CD14-positive monocyte (primary cell): ENCODE measurements around the gene NPPB. TPM values are rescaled to one million over a fixed set of nuclear protein-coding genes. Genes with fewer than 3 reads are reported as not detected.
A peak's percentile ranks its signal among the peaks of the same experiment; 100 is the strongest.

ENCODE experiments used
- DNase-seq, 3 donors: peaks; one replicate each; pipeline ENCODE4 v3.0.0-alpha.2; 2011 to 2022
- H2AFZ ChIP-seq: 2 replicates; pipeline ENCODE4 v1.6.0; 2012; ENCODE audit warnings: mild to moderate bottlenecking, low read depth, low read length, inconsistent platforms; ENCODE audit not compliant: insufficient read depth, poor library complexity, severe bottlenecking
- H3K27ac ChIP-seq, 2 donors: 1 replicate in 1 of 2; 2 replicates in 1 of 2; pipeline ENCODE4 v1.5.1; 2012 to 2013; ENCODE audit warnings: low read length in 2 of 2, control low read depth in 1 of 2, inconsistent platforms in 1 of 2, low read depth in 1 of 2, mild to moderate bottlenecking in 1 of 2
- H3K27me3 ChIP-seq, 2 donors: one replicate each; pipeline versions ENCODE4 v1.6.0 to v1.6.1; 2011 to 2013; ENCODE audit warnings: low read length in 2 of 2; ENCODE audit not compliant: control insufficient read depth in 2 of 2, insufficient read depth in 2 of 2
- H3K36me3 ChIP-seq, 2 donors: replicated peaks in 1 of 2; 1 replicate in 1 of 2; 2 replicates in 1 of 2; pipeline versions ENCODE4 v1.5.1 to v1.6.1; 2012 to 2013; ENCODE audit warnings: low read length in 2 of 2, control low read depth in 1 of 2, inconsistent platforms in 1 of 2, mild to moderate bottlenecking in 1 of 2; ENCODE audit not compliant: insufficient read depth in 2 of 2, control insufficient read depth in 1 of 2
- H3K4me1 ChIP-seq, 2 donors: 1 replicate in 1 of 2; 2 replicates in 1 of 2; pipeline versions ENCODE4 v1.5.1 to v1.6.1; 2012 to 2013; ENCODE audit warnings: low read length in 2 of 2, control low read depth in 1 of 2, inconsistent platforms in 1 of 2, mild to moderate bottlenecking in 1 of 2, moderate library complexity in 1 of 2; ENCODE audit not compliant: insufficient read depth in 2 of 2, control insufficient read depth in 1 of 2
- H3K4me2 ChIP-seq: replicated peaks from 2 replicates; pipeline ENCODE3; 2012; ENCODE audit warnings: low read length, moderate library complexity, mild to moderate bottlenecking; ENCODE audit not compliant: poor library complexity, severe bottlenecking; ENCODE audit errors: extremely low read depth
- H3K4me3 ChIP-seq, 3 experiments: fragments of 200-600 bp in 1 of 3; sonication (generic) in 1 of 3; replicated peaks in 1 of 3; 1 replicate in 2 of 3; 2 replicates in 1 of 3; pipeline ENCODE4 v1.5.1; 2011 to 2013; ENCODE audit warnings: low read length in 3 of 3, mild to moderate bottlenecking in 3 of 3, control low read depth in 2 of 3, low read depth in 2 of 3, inconsistent platforms in 1 of 3, moderate library complexity in 1 of 3
- H3K79me2 ChIP-seq: 2 replicates; pipeline ENCODE4 v1.6.0; 2012; ENCODE audit warnings: mild to moderate bottlenecking, control low read depth, inconsistent platforms, low read length, moderate library complexity; ENCODE audit not compliant: insufficient read depth
- H3K9ac ChIP-seq: 2 replicates; pipeline ENCODE4 v1.6.0; 2017; ENCODE audit warnings: low read length, mild to moderate bottlenecking; ENCODE audit not compliant: insufficient read depth, poor library complexity, severe bottlenecking
- H3K9me3 ChIP-seq, 2 donors: replicated peaks in 1 of 2; 1 replicate in 1 of 2; 2 replicates in 1 of 2; pipeline versions ENCODE4 v1.5.1 to v1.6.1; 2012 to 2013; ENCODE audit warnings: low read length in 2 of 2, control low read depth in 1 of 2; ENCODE audit not compliant: control insufficient read depth in 1 of 2, insufficient read depth in 1 of 2
- H4K20me1 ChIP-seq: 2 replicates; pipeline ENCODE4 v1.6.0; 2012; ENCODE audit warnings: mild to moderate bottlenecking, low read length, control low read depth, moderate library complexity; ENCODE audit not compliant: insufficient read depth
- H3K27ac Mint-ChIP-seq, 7 donors: one replicate each; pipeline ENCODE4 v1.8.0; 2020; ENCODE audit warnings: mild to moderate bottlenecking in 7 of 7, mixed read lengths in 7 of 7, moderate library complexity in 6 of 7, inconsistent platforms in 2 of 7
- H3K27me3 Mint-ChIP-seq, 3 donors: one replicate each; pipeline ENCODE4 v1.8.0; 2021 to 2022; ENCODE audit warnings: low read depth in 3 of 3, mild to moderate bottlenecking in 3 of 3, mixed read lengths in 3 of 3, moderate library complexity in 3 of 3, inconsistent platforms in 1 of 3
- H3K36me3 Mint-ChIP-seq, 2 donors: one replicate each; pipeline ENCODE4 v1.8.0; 2020; ENCODE audit warnings: mixed read lengths in 2 of 2, inconsistent platforms in 1 of 2, mild to moderate bottlenecking in 1 of 2
- H3K4me1 Mint-ChIP-seq: one replicate; pipeline ENCODE4 v1.8.0; 2020; ENCODE audit warnings: mild to moderate bottlenecking, mixed read lengths
- H3K4me3 Mint-ChIP-seq, 2 donors: one replicate each; pipeline ENCODE4 v1.8.0; 2020; ENCODE audit warnings: mild to moderate bottlenecking in 2 of 2, mixed read lengths in 2 of 2, moderate library complexity in 1 of 2
- H3K9me3 Mint-ChIP-seq, 7 donors: one replicate each; pipeline ENCODE4 v1.8.0; 2020 to 2022; ENCODE audit warnings: mixed read lengths in 7 of 7, mild to moderate bottlenecking in 6 of 7, moderate library complexity in 6 of 7, inconsistent platforms in 2 of 7
- WGBS: methylation state at CpG from one replicate; pipeline ENCODE4 v1.1.5; 2013; ENCODE audit warnings: missing lambda C conversion rate; ENCODE audit not compliant: insufficient coverage; 5-methylcytosine and 5-hydroxymethylcytosine counted together
- intact Hi-C, 2 donors: fragments of 100-400 bp; cut with micrococcal nuclease; formaldehyde crosslinking; loops; one replicate each; pipeline versions ENCODE4 v1.15.0 to v1.15.1; 2023
- polyA plus RNA-seq, 3 donors: library from polyadenylated mRNA; depleted of rRNA in 1 of 3; unstranded in 2 of 3; stranded (reverse) in 1 of 3; fragments of 300-500 nt in 2 of 3; fragments of >200 nt in 1 of 3; fragmentation: Illumina TruSeq in 2 of 3; gene quantifications; 1 replicate in 2 of 3; 2 replicates in 1 of 3; pipeline ENCODE4 v1.2.3, GENCODE V29; 2012 to 2021
- TF ChIP-seq, protein P1 (sequence below): fragments of 200-600 bp; IDR thresholded peaks from one replicate; pipeline ENCODE4 v1.8.0; 2022; ENCODE audit warnings: antibody characterized with exemption, mild to moderate bottlenecking

The NPPB gene
- polyA plus RNA-seq, 3 donors: not detected

DNA sequence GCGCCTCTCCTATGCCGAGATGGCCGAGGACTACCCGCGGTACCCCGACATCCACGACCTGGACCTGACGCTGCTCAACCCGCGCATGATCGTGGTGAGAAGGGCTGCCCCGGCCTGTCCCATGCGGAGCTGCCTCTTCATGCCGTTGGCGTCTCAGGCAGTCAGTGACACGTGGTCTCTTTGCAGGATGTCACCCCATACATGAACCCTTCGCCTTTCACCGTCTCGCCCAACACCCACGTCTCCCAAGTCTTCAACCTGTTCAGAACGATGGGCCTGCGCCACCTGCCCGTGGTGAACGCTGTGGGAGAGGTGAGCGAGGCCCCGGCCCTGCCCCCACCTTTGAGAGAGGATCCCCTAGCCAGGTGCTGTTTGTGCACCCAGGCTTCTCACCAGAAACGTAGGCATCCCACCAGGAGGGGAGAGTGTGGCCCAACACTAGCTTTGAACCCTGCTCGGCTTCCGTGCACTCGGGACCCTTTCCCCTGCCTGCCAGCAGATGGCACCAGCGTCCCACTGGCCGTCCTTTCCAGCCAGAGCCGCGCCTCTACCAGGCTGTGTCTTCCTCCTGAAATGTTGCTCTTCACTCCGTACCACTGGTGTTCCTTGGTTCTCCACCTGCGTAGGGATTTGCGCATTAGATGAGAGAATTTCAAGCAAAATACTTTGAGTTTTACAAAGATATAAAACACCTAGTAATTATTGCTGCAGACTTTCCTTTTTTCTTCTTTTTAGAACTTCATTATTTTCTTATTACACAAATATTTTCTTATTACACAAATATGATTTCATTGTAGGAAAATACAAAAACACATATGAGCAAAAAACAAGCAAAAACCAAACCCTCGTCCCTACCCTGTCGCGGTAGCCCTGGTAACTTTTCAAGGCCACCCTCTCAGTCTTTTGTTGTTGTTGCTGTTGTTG is 20.1 kb downstream of the NPPB start:
- TF ChIP-seq, protein P1, sequence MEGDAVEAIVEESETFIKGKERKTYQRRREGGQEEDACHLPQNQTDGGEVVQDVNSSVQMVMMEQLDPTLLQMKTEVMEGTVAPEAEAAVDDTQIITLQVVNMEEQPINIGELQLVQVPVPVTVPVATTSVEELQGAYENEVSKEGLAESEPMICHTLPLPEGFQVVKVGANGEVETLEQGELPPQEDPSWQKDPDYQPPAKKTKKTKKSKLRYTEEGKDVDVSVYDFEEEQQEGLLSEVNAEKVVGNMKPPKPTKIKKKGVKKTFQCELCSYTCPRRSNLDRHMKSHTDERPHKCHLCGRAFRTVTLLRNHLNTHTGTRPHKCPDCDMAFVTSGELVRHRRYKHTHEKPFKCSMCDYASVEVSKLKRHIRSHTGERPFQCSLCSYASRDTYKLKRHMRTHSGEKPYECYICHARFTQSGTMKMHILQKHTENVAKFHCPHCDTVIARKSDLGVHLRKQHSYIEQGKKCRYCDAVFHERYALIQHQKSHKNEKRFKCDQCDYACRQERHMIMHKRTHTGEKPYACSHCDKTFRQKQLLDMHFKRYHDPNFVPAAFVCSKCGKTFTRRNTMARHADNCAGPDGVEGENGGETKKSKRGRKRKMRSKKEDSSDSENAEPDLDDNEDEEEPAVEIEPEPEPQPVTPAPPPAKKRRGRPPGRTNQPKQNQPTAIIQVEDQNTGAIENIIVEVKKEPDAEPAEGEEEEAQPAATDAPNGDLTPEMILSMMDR: peak; percentile 99
- Histone ChIP-seq H3K36me3 (peaks cover 81 to 82% of the 10 kb centered on the region in 2 donors), H3K4me1 (peaks cover 27 to 29% of the 10 kb centered on the region in 2 donors), H4K20me1 (peaks cover 20% of the 10 kb centered on the region), H3K9ac (no peak overlapping the region), H3K4me3 (no peak overlapping the region), H2AFZ (no peak overlapping the region), H3K9me3 (no peaks in the 10 kb centered on the region), H3K27ac (no peak overlapping the region), H3K27me3 (no peaks in the 10 kb centered on the region), H3K4me2 (no peak overlapping the region), H3K79me2 (no peaks in the 10 kb centered on the region)
- peak; percentile 51 to 64 (median 58) for DNase-seq
- H3K9me3 Mint-ChIP-seq: no peaks in the 10 kb centered on the region
- no peaks in the 10 kb centered on the region for H3K27me3 Mint-ChIP-seq
- peaks cover 83 to 91% of the 10 kb centered on the region in 2 donors for H3K36me3 Mint-ChIP-seq
- H3K27ac Mint-ChIP-seq: peak overlapping the region in 4 of 7 donors; percentile 4 to 66 (median 43)
- peaks cover 31% of the 10 kb centered on the region for H3K4me1 Mint-ChIP-seq
- WGBS: 67% methylated on average over 34 of the region's 40 CpGs
- intact Hi-C loops: loop anchor here (1.0 to 2.0 kb wide), 3 partner anchors 54 to 69 kb away; no protein-coding TSS in a partner anchor
- no peak overlapping the region for H3K4me3 Mint-ChIP-seq

DNA sequence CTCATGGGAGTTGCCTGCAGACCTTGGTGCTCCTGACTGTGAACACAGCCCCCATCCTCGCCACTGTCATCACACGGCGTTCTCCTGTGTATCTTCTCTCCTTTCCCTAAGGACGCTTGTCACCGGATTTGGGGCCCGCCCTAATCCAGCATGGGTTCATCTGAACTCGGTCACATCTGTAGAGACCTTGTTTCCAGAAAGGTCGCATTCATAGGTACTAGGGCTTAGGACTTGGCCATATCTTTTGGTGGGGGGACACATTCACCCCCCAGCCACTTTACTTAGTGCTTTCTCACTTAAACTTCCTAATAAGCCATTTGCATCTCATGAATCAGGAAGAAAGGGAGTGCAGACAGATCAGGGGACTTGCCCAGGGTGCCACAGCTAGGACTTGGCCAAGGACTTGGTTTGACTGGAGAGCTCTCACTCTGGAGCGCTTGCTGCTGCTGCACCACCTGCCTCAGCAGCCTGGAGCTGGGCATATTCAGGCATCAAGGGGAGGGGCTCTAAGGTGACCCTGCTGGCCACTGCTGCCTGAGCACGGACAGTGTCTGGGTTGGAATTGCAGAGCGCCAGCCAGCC is 20.9 kb downstream of the NPPB start:
- TF ChIP-seq, protein P1: no peak
- 96% methylated on average over 6 of the region's 11 CpGs for WGBS
- Histone ChIP-seq H3K4me1 (peaks cover 19 to 22% of the 10 kb centered on the region in 2 donors), H3K79me2 (no peaks in the 10 kb centered on the region), H3K36me3 (peaks cover 88 to 90% of the 10 kb centered on the region in 2 donors), H4K20me1 (peaks cover 20% of the 10 kb centered on the region), H3K4me3 (no peak overlapping the region), H3K27ac (no peak overlapping the region), H3K4me2 (no peak overlapping the region), H3K9ac (no peak overlapping the region), H3K9me3 (no peaks in the 10 kb centered on the region), H2AFZ (no peak overlapping the region), H3K27me3 (no peaks in the 10 kb centered on the region)
- DNase-seq: no peak
- Mint-ChIP-seq H3K4me1 (peaks cover 24% of the 10 kb centered on the region), H3K4me3 (no peak overlapping the region), H3K9me3 (no peaks in the 10 kb centered on the region), H3K27ac (peak overlapping the region in 2 of 7 donors; percentile 4 to 68), H3K27me3 (no peaks in the 10 kb centered on the region), H3K36me3 (peaks cover 91 to 96% of the 10 kb centered on the region in 2 donors)
- intact Hi-C loops: loop anchor here (1.0 to 2.0 kb wide), 2 partner anchors 55 to 56 kb away; no protein-coding TSS in a partner anchor
